RWPE2 (cell line): ENCODE results near the gene BBS12.

Experiments used
- ATAC-seq: fragments of 200-7000 bp; cut with Tn5 transposase; 3 replicates; pipeline ENCODE4 v1.9.1; 2021; ENCODE audit warnings: low read depth
- DNase-seq: peaks from one replicate; pipeline ENCODE4 v3.0.0-alpha.2; 2020; ENCODE audit warnings: low spot score
- H3K27ac ChIP-seq: fragments of 450-650 bp; 2 replicates; pipeline ENCODE4 v1.5.1; 2017; ENCODE audit warnings: mild to moderate bottlenecking; ENCODE audit not compliant: poor library complexity, severe bottlenecking
- H3K27me3 ChIP-seq: fragments of 250-450 bp; sonication (Bioruptor Pico); 2 replicates; pipeline ENCODE4 v1.5.1; 2021; ENCODE audit warnings: mild to moderate bottlenecking, moderate library complexity; ENCODE audit not compliant: insufficient read depth, poor library complexity, severe bottlenecking
- H3K36me3 ChIP-seq: fragments of 250-450 bp; sonication (Bioruptor Pico); 2 replicates; pipeline ENCODE4 v1.5.1; 2020; ENCODE audit warnings: low read depth, mild to moderate bottlenecking, moderate library complexity
- H3K4me1 ChIP-seq: fragments of 250-450 bp; sonication (Bioruptor Pico); 2 replicates; pipeline ENCODE4 v1.5.1; 2021; ENCODE audit warnings: mild to moderate bottlenecking, moderate library complexity; ENCODE audit not compliant: insufficient read depth, poor library complexity, severe bottlenecking
- H3K4me3 ChIP-seq: fragments of 250-450 bp; sonication (Bioruptor Pico); 2 replicates; pipeline ENCODE4 v1.5.1; 2021; ENCODE audit warnings: mild to moderate bottlenecking, moderate library complexity; ENCODE audit not compliant: severe bottlenecking
- H3K9me3 ChIP-seq: fragments of 250-450 bp; sonication (Bioruptor Pico); 2 replicates; pipeline ENCODE4 v1.5.1; 2021; ENCODE audit warnings: mild to moderate bottlenecking, moderate library complexity; ENCODE audit not compliant: severe bottlenecking
- TF ChIP-seq, protein P1 (sequence below): fragments of 450-650 bp; IDR thresholded peaks from one replicate; pipeline ENCODE4 v1.5.1; 2017; ENCODE audit warnings: mild to moderate bottlenecking, moderate library complexity; ENCODE audit not compliant: poor library complexity, severe bottlenecking

BBS12 gene

GRCh38 chr4:122716825-122717448 lies 15.6 kb upstream of the BBS12 start:
- ATAC-seq (peak; percentile 94), DNase-seq (peak; percentile 71)
- TF ChIP-seq, protein P1, sequence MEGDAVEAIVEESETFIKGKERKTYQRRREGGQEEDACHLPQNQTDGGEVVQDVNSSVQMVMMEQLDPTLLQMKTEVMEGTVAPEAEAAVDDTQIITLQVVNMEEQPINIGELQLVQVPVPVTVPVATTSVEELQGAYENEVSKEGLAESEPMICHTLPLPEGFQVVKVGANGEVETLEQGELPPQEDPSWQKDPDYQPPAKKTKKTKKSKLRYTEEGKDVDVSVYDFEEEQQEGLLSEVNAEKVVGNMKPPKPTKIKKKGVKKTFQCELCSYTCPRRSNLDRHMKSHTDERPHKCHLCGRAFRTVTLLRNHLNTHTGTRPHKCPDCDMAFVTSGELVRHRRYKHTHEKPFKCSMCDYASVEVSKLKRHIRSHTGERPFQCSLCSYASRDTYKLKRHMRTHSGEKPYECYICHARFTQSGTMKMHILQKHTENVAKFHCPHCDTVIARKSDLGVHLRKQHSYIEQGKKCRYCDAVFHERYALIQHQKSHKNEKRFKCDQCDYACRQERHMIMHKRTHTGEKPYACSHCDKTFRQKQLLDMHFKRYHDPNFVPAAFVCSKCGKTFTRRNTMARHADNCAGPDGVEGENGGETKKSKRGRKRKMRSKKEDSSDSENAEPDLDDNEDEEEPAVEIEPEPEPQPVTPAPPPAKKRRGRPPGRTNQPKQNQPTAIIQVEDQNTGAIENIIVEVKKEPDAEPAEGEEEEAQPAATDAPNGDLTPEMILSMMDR = peak; percentile 95

GRCh38 chr4:122718281-122718680 lies 14.2 kb upstream of the BBS12 start:
- DNase-seq (no peak), ATAC-seq (no peak)
- no peak overlapping the region for H3K27ac ChIP-seq
- no peak overlapping the region for H3K4me3 ChIP-seq
- H3K27me3 ChIP-seq = no peaks in the 10 kb centered on the region
- H3K36me3 ChIP-seq = no peaks in the 10 kb centered on the region
- no peaks in the 10 kb centered on the region for H3K9me3 ChIP-seq
- H3K4me1 ChIP-seq = no peaks in the 10 kb centered on the region
- TF ChIP-seq, protein P1 = no peak

More at GRCh38 chr4:122716825-122717448, 15.6 kb upstream of the BBS12 start:
- no peaks in the 10 kb centered on the region for H3K27me3 ChIP-seq
- H3K4me1 ChIP-seq = no peaks in the 10 kb centered on the region
- no peaks in the 10 kb centered on the region for H3K9me3 ChIP-seq
- H3K36me3 ChIP-seq = no peaks in the 10 kb centered on the region
- H3K4me3 ChIP-seq = no peak overlapping the region
- H3K27ac ChIP-seq = no peak overlapping the region

- DNase-seq = no peak
- Histone ChIP-seq H3K27ac (no peak overlapping the region), H3K27me3 (no peaks in the 10 kb centered on the region), H3K9me3 (no peaks in the 10 kb centered on the region), H3K4me3 (no peak overlapping the region), H3K4me1 (no peaks in the 10 kb centered on the region), H3K36me3 (no peaks in the 10 kb centered on the region)
- TF ChIP-seq, protein P1 = no peak
- ATAC-seq = no peak
These were observed 10.2 kb upstream of the BBS12 start for GRCh38 chr4:122722256-122722655.

GRCh38 chr4:122728856-122729255 lies 3.6 kb upstream of the BBS12 start:
- no peak overlapping the region for H3K4me3 ChIP-seq
- DNase-seq (no peak), ATAC-seq (no peak)
- peaks cover 5% of the 10 kb centered on the region for H3K4me1 ChIP-seq
- no peak overlapping the region for H3K27ac ChIP-seq
- TF ChIP-seq, protein P1 = no peak
- H3K27me3 ChIP-seq = no peaks in the 10 kb centered on the region
- no peaks in the 10 kb centered on the region for H3K36me3 ChIP-seq
- H3K9me3 ChIP-seq = no peaks in the 10 kb centered on the region

- no peak overlapping the region for H3K27ac ChIP-seq
- TF ChIP-seq, protein P1 = no peak
- H3K9me3 ChIP-seq = no peaks in the 10 kb centered on the region
- DNase-seq (no peak), ATAC-seq (no peak)
- H3K27me3 ChIP-seq = no peaks in the 10 kb centered on the region
- H3K36me3 ChIP-seq = no peaks in the 10 kb centered on the region
- no peak overlapping the region for H3K4me3 ChIP-seq
- peaks cover 5% of the 10 kb centered on the region for H3K4me1 ChIP-seq
These were observed 828 bp upstream of the BBS12 start for GRCh38 chr4:122731676-122732075.
